HepG2 (cell line): ENCODE measurements around the gene SYT9. TPM values are rescaled to one million over a fixed set of nuclear protein-coding genes. Genes with fewer than 3 reads are reported as not detected.

Experiments
- ATAC-seq: fragments of 200-7000 bp; cut with Tn5 transposase; 3 replicates; pipeline ENCODE4 v1.9.1; 2020; ENCODE audit warnings: mild to moderate bottlenecking, moderate library complexity
- BruUV-seq: library from RNA; stranded (reverse); fragments of 400-500 nt; replicated peaks from 2 replicates; lab custom pipeline; 2021; lab: Mats Ljungman, UMichigan
- CTCF ChIA-PET: fragments of 300-600 bp; formaldehyde crosslinking; extraction: SDS; loops from one replicate; lab custom pipeline; 2021; ENCODE audit warnings: low total read pairs, inconsistent platforms, low intra/inter-chr PET ratio; lab: Yijun Ruan, JAX
- POLR2A ChIA-PET: fragments of 350-600 bp; sonication (Branson Sonifier 250); formaldehyde crosslinking; loops from one replicate; lab custom pipeline; 2020; ENCODE audit warnings: antibody characterized with exemption, inconsistent platforms; lab: Yijun Ruan, JAX
- DNase-seq: peaks from one replicate; pipeline ENCODE4 v3.0.0-alpha.2; 2015; ENCODE audit warnings: low spot score
- FAIRE-seq: peaks from 3 replicates; lab custom pipeline; 2011; peaks lifted over from hg19 to GRCh38; lab: Jason Lieb, UNC
- H2AFZ ChIP-seq: one replicate; pipeline ENCODE4 v1.6.1; 2011; ENCODE audit warnings: low read length, inconsistent platforms
- H3K27ac ChIP-seq: fragments of 300-600 bp; 3 replicates; pipeline ENCODE4 v1.8.0; 2011; ENCODE audit warnings: mixed run types, mild to moderate bottlenecking, mixed read lengths, low read length, inconsistent platforms; ENCODE audit not compliant: insufficient read depth; ENCODE audit errors: extremely low read length
- H3K27me3 ChIP-seq, 2 experiments: fragments of 200-600 bp in 1 of 2; 2 replicates in 1 of 2; 3 replicates in 1 of 2; pipeline versions ENCODE4 v1.6.0 to v1.8.0; 2011; ENCODE audit warnings: low read length in 2 of 2, mild to moderate bottlenecking in 2 of 2, moderate library complexity in 2 of 2, inconsistent platforms in 1 of 2; ENCODE audit not compliant: insufficient read depth in 2 of 2, control insufficient read depth in 1 of 2
- H3K36me3 ChIP-seq, 2 experiments: fragments of 200-600 bp in 1 of 2; replicated peaks in 1 of 2; 2 replicates in 1 of 2; 3 replicates in 1 of 2; pipeline versions ENCODE4 v1.5.1 to v1.8.0; 2011; ENCODE audit warnings: low read length in 2 of 2, inconsistent platforms in 1 of 2; ENCODE audit not compliant: insufficient read depth in 2 of 2, control insufficient read depth in 1 of 2
- H3K4me1 ChIP-seq: 2 replicates; pipeline ENCODE4 v1.5.1; 2012; ENCODE audit warnings: low read length, inconsistent platforms; ENCODE audit not compliant: insufficient read depth
- H3K4me2 ChIP-seq: 2 replicates; pipeline ENCODE4 v1.6.0; 2011; ENCODE audit warnings: low read depth, low read length, inconsistent platforms
- H3K4me3 ChIP-seq, 3 experiments: fragments of 200-600 bp in 1 of 3; sonication (generic), shearing (Covaris generic) in 1 of 3; replicated peaks in 1 of 3; 2 replicates each; pipeline ENCODE4 v1.5.1; 2011 to 2016; ENCODE audit warnings: low read length in 3 of 3, inconsistent platforms in 2 of 3, low read depth in 2 of 3, mild to moderate bottlenecking in 2 of 3, control low read depth in 1 of 3, mixed read lengths in 1 of 3; ENCODE audit not compliant: insufficient read depth in 1 of 3
- H3K79me2 ChIP-seq: one replicate; pipeline ENCODE4 v1.6.1; 2011; ENCODE audit warnings: low read length, inconsistent platforms; ENCODE audit not compliant: insufficient read depth
- H3K9ac ChIP-seq: 2 replicates; pipeline ENCODE4 v1.6.0; 2011; ENCODE audit warnings: mild to moderate bottlenecking, low read depth, low read length, inconsistent platforms; ENCODE audit not compliant: insufficient read depth
- H3K9me3 ChIP-seq: 2 replicates; pipeline ENCODE4 v1.5.1; 2012; ENCODE audit warnings: mild to moderate bottlenecking, low read length
- H4K20me1 ChIP-seq: 2 replicates; pipeline ENCODE4 v1.6.0; 2011; ENCODE audit warnings: inconsistent platforms, mild to moderate bottlenecking, low read length, moderate library complexity; ENCODE audit not compliant: insufficient read depth
- BCL6 ChIP-seq: IDR thresholded peaks from 2 replicates; pipeline ENCODE4 v1.6.1; 2016; ENCODE audit warnings: missing genetic modification reagents, missing compliant biosample characterization
- CENPBD1 ChIP-seq: sonication (generic); formaldehyde crosslinking; IDR thresholded peaks from 2 replicates; pipeline ENCODE4 v1.8.0; 2022; ENCODE audit warnings: missing genetic modification reagents, low read depth, mild to moderate bottlenecking, borderline replicate concordance
- JARID2 ChIP-seq: sonication (generic); formaldehyde crosslinking; IDR thresholded peaks from 2 replicates; pipeline ENCODE4 v1.8.1; 2023; ENCODE audit warnings: missing genetic modification reagents, inconsistent platforms; ENCODE audit not compliant: insufficient replicate concordance
- LCORL ChIP-seq, 2 experiments: fragments of 450-650 bp in 1 of 2; sonication (generic) in 1 of 2; formaldehyde crosslinking in 1 of 2; IDR thresholded peaks; 2 replicates each; pipeline versions ENCODE4 v1.5.0 to v1.6.1; 2017 to 2020; ENCODE audit warnings: antibody characterized with exemption in 1 of 2, missing genetic modification reagents in 1 of 2
- POLR2AphosphoS5 ChIP-seq: IDR thresholded peaks from 2 replicates; pipeline ENCODE4 v1.6.1; 2012; ENCODE audit warnings: low read depth, low read length
- TAF1 ChIP-seq: sonication (generic); formaldehyde crosslinking; IDR thresholded peaks from 2 replicates; pipeline ENCODE4 v1.4.0; 2020; ENCODE audit warnings: missing genetic modification reagents
- ZFYVE20 ChIP-seq: sonication (generic); formaldehyde crosslinking; IDR thresholded peaks from 2 replicates; pipeline ENCODE4 v1.8.0; 2023; ENCODE audit warnings: low read depth, mild to moderate bottlenecking, moderate library complexity, missing genetic modification reagents, borderline replicate concordance
- ZKSCAN1 ChIP-seq: fragments of 150-350 bp; IDR thresholded peaks from 2 replicates; pipeline ENCODE4 v1.6.1; 2014; ENCODE audit warnings: low read length
- ZNF790 ChIP-seq: sonication (generic); formaldehyde crosslinking; IDR thresholded peaks from 2 replicates; pipeline ENCODE4 v1.8.0; 2022; ENCODE audit warnings: missing genetic modification reagents, mild to moderate bottlenecking, borderline replicate concordance
- WGBS: methylation state at CpG from one replicate; pipeline ENCODE4 v1.1.6; 2017; ENCODE audit warnings: low lambda C conversion rate; 5-methylcytosine and 5-hydroxymethylcytosine counted together
- in situ Hi-C: cut with HindIII; loops from 2 replicates; pipeline ENCODE4 v1.10.0; 2017; ENCODE audit warnings: low pct_unique_long_range_greater_than_20kb; ENCODE audit not compliant: extremely low pct_ligation_motif_present
- intact Hi-C: fragments of 100-400 bp; cut with micrococcal nuclease; formaldehyde crosslinking; loops from one replicate; pipeline ENCODE4 v1.10.0; 2022; ENCODE audit not compliant: unreplicated experiment
- polyA plus RNA-seq, 8 experiments: library from polyadenylated mRNA; depleted of rRNA in 3 of 8; stranded (reverse) in 7 of 8; unstranded in 1 of 8; fragments of >200 nt; fragmentation: Illumina TruSeq in 4 of 8; extraction: Trizol in 4 of 8; gene quantifications; 2 replicates each; pipeline versions ENCODE4 v1.2.1 to v1.2.3, GENCODE V29; 2011 to 2016; ENCODE audit warnings: low read depth in 4 of 8, missing spikeins in 1 of 8, mixed read lengths in 1 of 8; ENCODE audit not compliant: insufficient read depth in 1 of 8
- total RNA-seq, 5 experiments: library from RNA; depleted of rRNA; stranded (reverse); fragments of >200 nt; fragmentation: Illumina TruSeq; extraction: Trizol; gene quantifications; 2 replicates each; pipeline ENCODE4 v1.2.3, GENCODE V29; 2016; ENCODE audit warnings: low read depth in 1 of 5

The SYT9 gene
- total and polyA plus RNA-seq, 2 of the 13 experiments (the other 11 are each of a cell fraction or from before 2014, with no cell fraction given), result not detected

GRCh38 chr11:7492253-7492652 is 240.5 kb downstream of the SYT9 start:
- no peak for FAIRE-seq

GRCh38 chr11:7493670-7494069 is 242.0 kb downstream of the SYT9 start:
- 50% methylated on average over 2 of the region's 2 CpGs for WGBS
- no peaks in the 10 kb centered on the region for H4K20me1 ChIP-seq
- no peaks in the 10 kb centered on the region; a peak in 1 of 5 replicates for H3K27me3 ChIP-seq
- TF ChIP-seq POLR2AphosphoS5 (no peak), LCORL (IDR thresholded peaks at IDR 0.05) (peak; percentile 96), LCORL (CRISPR knock-in tag; IDR thresholded peaks at IDR 0.05) (no peak)
- H3K4me1 ChIP-seq, result peaks cover 16% of the 10 kb centered on the region
- intact Hi-C loops (no loop called here), in situ Hi-C loops (no loop called here)
- no peak for ATAC-seq
- no peak overlapping the region for H3K4me2 ChIP-seq
- H3K27ac ChIP-seq, result no peak overlapping the region
- no peak for FAIRE-seq
- no peak overlapping the region for H2AFZ ChIP-seq
- no peaks in the 10 kb centered on the region for H3K36me3 ChIP-seq
- no peak for DNase-seq
- ChIA-PET POLR2A (no interaction called here), CTCF (no interaction called here)
- no peaks in the 10 kb centered on the region for H3K79me2 ChIP-seq
- no peak overlapping the region for H3K9ac ChIP-seq
- H3K9me3 ChIP-seq, result no peaks in the 10 kb centered on the region
- BruUV-seq, result no TSS peak
- no peak overlapping the region for H3K4me3 ChIP-seq

More at GRCh38 chr11:7492253-7492652, 240.5 kb downstream of the SYT9 start:
- DNase-seq (no peak), ATAC-seq (no peak)
- no peak overlapping the region for H3K27ac ChIP-seq
- intact Hi-C loops (no loop called here), in situ Hi-C loops (no loop called here)
- no peaks in the 10 kb centered on the region for H3K79me2 ChIP-seq
- H4K20me1 ChIP-seq, result no peaks in the 10 kb centered on the region
- no TSS peak for BruUV-seq
- POLR2A ChIA-PET, result no interaction called here
- no peaks in the 10 kb centered on the region for H3K9me3 ChIP-seq
- H2AFZ ChIP-seq, result no peak overlapping the region
- 88% methylated on average over 1 of the region's 1 CpG for WGBS
- CTCF ChIA-PET, result no interaction called here
- no peak overlapping the region for H3K4me2 ChIP-seq
- peaks cover 16% of the 10 kb centered on the region for H3K4me1 ChIP-seq
- H3K36me3 ChIP-seq, result no peaks in the 10 kb centered on the region
- H3K4me3 ChIP-seq, result no peak overlapping the region
- no peak overlapping the region for H3K9ac ChIP-seq
- H3K27me3 ChIP-seq, result no peaks in the 10 kb centered on the region; a peak in 1 of 5 replicates
- no peak for TF ChIP-seq JARID2 (CRISPR knock-in tag)
- no peak for TF ChIP-seq BCL6 (CRISPR knock-in tag)
- TF ChIP-seq CENPBD1, result no peak
- no peak for TF ChIP-seq TAF1 (CRISPR knock-in tag)
- no peak for TF ChIP-seq ZKSCAN1
- TF ChIP-seq ZFYVE20 (CRISPR knock-in tag), result no peak
- TF ChIP-seq ZNF790, result no peak
